ENCODE results near the gene C1QL1. TPM values are rescaled to one million over a fixed set of nuclear protein-coding genes. Genes with fewer than 3 reads are reported as not detected.
A peak's percentile ranks its signal among the peaks of the same experiment; 100 is the strongest.

The C1QL1 gene
- total and polyA plus RNA-seq, 2 experiments from 2014 or later: 12.8 to 54.9 TPM

DNA sequence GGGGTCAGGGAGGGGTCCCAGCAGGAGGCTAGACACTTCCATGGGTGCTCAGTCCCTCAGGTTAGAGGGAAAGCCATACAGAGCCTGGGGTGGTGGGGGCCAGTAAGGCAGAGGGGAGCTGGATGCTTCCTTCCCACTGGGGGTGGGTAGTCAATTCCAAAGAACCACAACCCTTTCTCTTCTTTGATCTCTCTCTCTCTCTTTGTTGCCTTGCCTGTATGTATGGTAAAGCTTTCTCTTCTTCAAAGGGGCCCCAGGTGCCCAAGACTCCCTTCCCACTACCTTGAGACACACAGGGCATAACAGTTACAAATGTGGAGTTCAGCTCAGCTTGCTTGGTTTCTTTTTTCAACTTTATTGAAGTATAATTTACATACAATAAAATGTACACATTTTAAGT, 30.5 kb upstream of the C1QL1 start:
- H3K4me3 ChIP-seq: no peak overlapping the region
- H4K20me1 ChIP-seq (ENCODE audit: insufficient read depth, poor library complexity, severe bottlenecking): no peaks in the 10 kb centered on the region
- H3K4me1 ChIP-seq (ENCODE audit: insufficient read depth): peaks cover 12% of the 10 kb centered on the region
- no peaks in the 10 kb centered on the region for H3K9me3 ChIP-seq (ENCODE audit: low read depth)
- no peak for DNase-seq (ENCODE audit: low spot score)
- no peak overlapping the region for H3K4me2 ChIP-seq
- no peak for TF ChIP-seq EZH2phosphoT487 (IDR thresholded peaks at IDR 0.05; ENCODE audit: low read depth, severe bottlenecking, unreplicated experiment)
- H3K79me2 ChIP-seq: no peaks in the 10 kb centered on the region
- H3K27ac ChIP-seq: no peak overlapping the region
- H3K9me2 ChIP-seq (replicated peaks; ENCODE audit: insufficient read depth): no peaks in the 10 kb centered on the region
- H2AFZ ChIP-seq: no peak overlapping the region
- H3K36me3 ChIP-seq (replicated peaks; ENCODE audit: insufficient read depth, low read depth): no peaks in the 10 kb centered on the region
- peaks cover 4% of the 10 kb centered on the region for H3K27me3 ChIP-seq

DNA sequence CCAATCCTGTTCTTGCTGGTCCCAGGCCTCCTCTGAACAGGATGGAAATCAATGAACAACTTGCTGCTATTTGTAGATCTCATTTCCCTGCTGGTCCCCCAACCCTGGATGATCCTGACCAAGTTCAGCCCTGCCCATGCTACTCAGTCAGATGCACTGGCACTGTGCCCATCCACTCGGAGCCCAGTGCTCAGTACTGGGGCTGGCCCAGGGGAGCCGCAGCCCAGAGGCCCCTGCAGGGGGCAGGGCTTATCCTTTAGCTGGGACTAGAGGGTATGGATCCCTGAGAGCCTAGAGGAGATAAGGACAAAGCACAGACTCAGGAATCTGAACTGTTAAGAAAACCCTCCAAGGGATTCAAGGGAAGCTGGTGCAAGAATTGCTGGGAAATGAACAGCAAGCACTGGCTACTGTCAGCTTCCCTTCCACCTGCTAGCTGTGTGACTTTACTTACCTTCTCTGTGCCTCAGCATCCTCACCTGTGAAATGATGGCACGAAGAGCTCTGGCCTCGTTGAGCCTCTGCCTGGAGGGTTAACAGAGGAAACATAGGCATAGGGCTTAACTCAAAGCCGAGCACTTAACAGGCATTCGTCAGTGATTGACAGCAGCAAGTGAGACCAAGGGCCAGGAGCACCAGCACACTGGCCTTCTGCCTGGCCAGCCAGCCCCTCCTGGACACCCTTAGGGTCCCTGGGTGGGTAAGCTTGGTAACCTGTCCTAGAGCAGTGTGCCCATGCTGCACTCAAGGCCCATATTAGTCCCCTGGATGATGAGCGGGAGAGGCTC, 29.8 kb upstream of the C1QL1 start:
- H3K36me3 ChIP-seq (replicated peaks; ENCODE audit: insufficient read depth, low read depth): no peaks in the 10 kb centered on the region
- H3K27me3 ChIP-seq: peaks cover 4% of the 10 kb centered on the region
- H3K79me2 ChIP-seq: no peaks in the 10 kb centered on the region
- TF ChIP-seq EZH2phosphoT487 (IDR thresholded peaks at IDR 0.05; ENCODE audit: low read depth, severe bottlenecking, unreplicated experiment) (no peak), EZH2 (IDR thresholded peaks at IDR 0.05; ENCODE audit: borderline replicate concordance) (no peak)
- TF ChIP-seq, protein P1, sequence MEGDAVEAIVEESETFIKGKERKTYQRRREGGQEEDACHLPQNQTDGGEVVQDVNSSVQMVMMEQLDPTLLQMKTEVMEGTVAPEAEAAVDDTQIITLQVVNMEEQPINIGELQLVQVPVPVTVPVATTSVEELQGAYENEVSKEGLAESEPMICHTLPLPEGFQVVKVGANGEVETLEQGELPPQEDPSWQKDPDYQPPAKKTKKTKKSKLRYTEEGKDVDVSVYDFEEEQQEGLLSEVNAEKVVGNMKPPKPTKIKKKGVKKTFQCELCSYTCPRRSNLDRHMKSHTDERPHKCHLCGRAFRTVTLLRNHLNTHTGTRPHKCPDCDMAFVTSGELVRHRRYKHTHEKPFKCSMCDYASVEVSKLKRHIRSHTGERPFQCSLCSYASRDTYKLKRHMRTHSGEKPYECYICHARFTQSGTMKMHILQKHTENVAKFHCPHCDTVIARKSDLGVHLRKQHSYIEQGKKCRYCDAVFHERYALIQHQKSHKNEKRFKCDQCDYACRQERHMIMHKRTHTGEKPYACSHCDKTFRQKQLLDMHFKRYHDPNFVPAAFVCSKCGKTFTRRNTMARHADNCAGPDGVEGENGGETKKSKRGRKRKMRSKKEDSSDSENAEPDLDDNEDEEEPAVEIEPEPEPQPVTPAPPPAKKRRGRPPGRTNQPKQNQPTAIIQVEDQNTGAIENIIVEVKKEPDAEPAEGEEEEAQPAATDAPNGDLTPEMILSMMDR (IDR thresholded peaks at IDR 0.05; ENCODE audit: poor library complexity): no peak
- no peaks in the 10 kb centered on the region for H4K20me1 ChIP-seq (ENCODE audit: insufficient read depth, poor library complexity, severe bottlenecking)
- H3K9me3 ChIP-seq (ENCODE audit: low read depth): no peaks in the 10 kb centered on the region
- peaks cover 12% of the 10 kb centered on the region for H3K4me1 ChIP-seq (ENCODE audit: insufficient read depth)
- no peaks in the 10 kb centered on the region for H3K9me2 ChIP-seq (replicated peaks; ENCODE audit: insufficient read depth)
- H2AFZ ChIP-seq: no peak overlapping the region
- H3K27ac ChIP-seq: no peak overlapping the region
- H3K4me3 ChIP-seq: no peak overlapping the region
- H3K4me2 ChIP-seq: no peak overlapping the region
- peak; percentile 64 for DNase-seq (ENCODE audit: low spot score)
- 44% methylated on average over 7 of the region's 7 CpGs for WGBS (ENCODE audit: low lambda C conversion rate, missing lambda C conversion rate)

DNA sequence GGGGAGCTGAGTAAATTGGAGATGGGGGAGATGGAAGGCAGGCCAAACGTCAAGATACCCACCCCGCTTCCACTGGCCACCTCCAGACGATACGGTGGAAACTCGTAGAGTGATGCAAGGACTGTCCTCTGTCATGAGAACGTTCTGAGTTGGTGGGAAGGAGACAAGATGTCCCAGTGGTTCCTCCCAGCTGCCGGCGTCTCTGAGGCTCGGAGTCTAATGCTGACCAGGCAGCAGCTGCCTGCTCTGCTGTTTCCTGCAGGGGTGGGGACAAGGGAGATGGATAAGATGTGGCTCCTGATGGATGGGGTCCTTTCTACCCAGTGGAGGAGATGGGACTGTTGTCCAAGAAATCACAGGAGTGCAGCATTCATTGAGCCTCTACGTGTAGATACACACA, 28.2 kb upstream of the C1QL1 start:
- WGBS (ENCODE audit: low lambda C conversion rate, missing lambda C conversion rate): 80% methylated on average over 10 of the region's 10 CpGs

DNA sequence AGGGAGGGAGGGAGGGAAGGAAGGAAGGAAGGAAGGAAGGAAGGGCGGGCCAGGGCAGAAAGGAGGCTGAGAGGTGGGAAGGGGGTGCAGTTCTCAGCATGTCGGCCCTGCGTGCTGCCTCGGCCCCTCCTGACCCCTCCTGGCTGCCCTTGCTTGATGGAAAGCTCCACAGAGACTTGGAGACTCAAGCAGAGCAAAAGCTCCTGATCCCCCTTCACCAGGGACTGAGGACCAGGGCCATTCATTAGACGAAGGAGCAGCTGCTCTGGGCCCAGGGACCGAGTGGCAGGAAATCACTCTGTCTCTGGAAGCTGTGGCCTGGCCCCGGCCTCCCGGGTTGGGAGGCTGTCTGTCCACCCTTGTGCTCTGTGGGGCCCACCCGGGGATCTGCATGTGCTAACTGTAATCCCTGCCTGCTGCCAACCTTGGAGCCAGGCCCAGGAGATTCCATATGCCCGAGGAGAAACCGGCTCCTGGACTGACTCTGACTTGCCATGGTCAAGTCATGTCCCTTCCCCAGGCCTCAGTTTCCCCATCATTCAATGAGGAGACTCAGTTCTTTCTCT, 27.4 kb upstream of the C1QL1 start:
- H4K20me1 ChIP-seq (ENCODE audit: insufficient read depth, poor library complexity, severe bottlenecking): no peaks in the 10 kb centered on the region
- H3K27me3 ChIP-seq: peaks cover 4% of the 10 kb centered on the region
- no peak overlapping the region for H3K4me2 ChIP-seq
- no peaks in the 10 kb centered on the region for H3K36me3 ChIP-seq (replicated peaks; ENCODE audit: insufficient read depth, low read depth)
- H2AFZ ChIP-seq: no peak overlapping the region
- H3K4me3 ChIP-seq: no peak overlapping the region
- H3K9me3 ChIP-seq (ENCODE audit: low read depth): no peaks in the 10 kb centered on the region
- H3K79me2 ChIP-seq: no peaks in the 10 kb centered on the region
- TF ChIP-seq EZH2 (IDR thresholded peaks at IDR 0.05; ENCODE audit: borderline replicate concordance) (no peak), EZH2phosphoT487 (IDR thresholded peaks at IDR 0.05; ENCODE audit: low read depth, severe bottlenecking, unreplicated experiment) (no peak)
- TF ChIP-seq, protein P1 (IDR thresholded peaks at IDR 0.05; ENCODE audit: poor library complexity): no peak
- WGBS (ENCODE audit: low lambda C conversion rate, missing lambda C conversion rate): 69% methylated on average over 7 of the region's 11 CpGs
- no peak overlapping the region for H3K27ac ChIP-seq
- no peak for DNase-seq (ENCODE audit: low spot score)
- peaks cover 12% of the 10 kb centered on the region for H3K4me1 ChIP-seq (ENCODE audit: insufficient read depth)
- no peaks in the 10 kb centered on the region for H3K9me2 ChIP-seq (replicated peaks; ENCODE audit: insufficient read depth)

More for the DNA sequence above, 28.2 kb upstream of the C1QL1 start:
- TF ChIP-seq EZH2 (IDR thresholded peaks at IDR 0.05; ENCODE audit: borderline replicate concordance) (no peak), EZH2phosphoT487 (IDR thresholded peaks at IDR 0.05; ENCODE audit: low read depth, severe bottlenecking, unreplicated experiment) (no peak)
- TF ChIP-seq, protein P1 (IDR thresholded peaks at IDR 0.05; ENCODE audit: poor library complexity): no peak
- Histone ChIP-seq H3K4me3 (no peak overlapping the region), H3K9me2 (replicated peaks; ENCODE audit: insufficient read depth) (no peaks in the 10 kb centered on the region), H3K4me1 (ENCODE audit: insufficient read depth) (peaks cover 12% of the 10 kb centered on the region), H3K36me3 (replicated peaks; ENCODE audit: insufficient read depth, low read depth) (no peaks in the 10 kb centered on the region), H3K9me3 (ENCODE audit: low read depth) (no peaks in the 10 kb centered on the region), H3K4me2 (no peak overlapping the region), H2AFZ (no peak overlapping the region), H3K79me2 (no peaks in the 10 kb centered on the region), H4K20me1 (ENCODE audit: insufficient read depth, poor library complexity, severe bottlenecking) (no peaks in the 10 kb centered on the region), H3K27ac (no peak overlapping the region), H3K27me3 (peaks cover 4% of the 10 kb centered on the region)
- no peak for DNase-seq (ENCODE audit: low spot score)
